ENCODE results near the gene RBFOX2. TPM values are rescaled to one million over a fixed set of nuclear protein-coding genes. Genes with fewer than 3 reads are reported as not detected.

RBFOX2 gene
- total and polyA plus RNA-seq, 2 experiments from 2014 or later = 88.8 to 131 TPM

DNA sequence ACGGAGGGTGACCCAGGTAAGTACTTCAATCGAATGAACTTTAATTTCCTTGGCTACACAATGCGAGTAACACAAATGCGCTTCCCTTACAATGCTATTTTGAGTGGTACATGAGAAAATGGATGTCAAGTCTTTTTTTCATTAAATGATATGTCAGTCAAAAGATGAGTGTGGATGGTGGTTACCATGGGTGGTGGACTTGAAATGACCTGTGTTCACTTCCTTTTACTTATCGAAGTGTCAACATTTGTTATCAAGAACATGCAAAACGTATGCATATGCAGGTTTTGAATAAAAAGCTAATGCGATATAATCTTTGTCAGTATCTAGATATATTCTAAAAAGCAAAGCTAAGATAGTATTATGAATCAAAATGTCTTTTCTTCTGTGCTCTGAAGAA, 319.7 kb downstream of the RBFOX2 start:
- Histone ChIP-seq H3K4me2 (no peak overlapping the region), H2AFZ (no peak overlapping the region), H3F3A (replicated peaks; ENCODE audit: low read depth) (no peaks in the 10 kb centered on the region), H3K4me3 (no peak overlapping the region), H3K27ac (ENCODE audit: low read depth) (no peak overlapping the region), H3K36me3 (ENCODE audit: insufficient read depth) (no peaks in the 10 kb centered on the region), H4K20me1 (replicated peaks; ENCODE audit: insufficient read depth) (no peaks in the 10 kb centered on the region), H3K9me2 (ENCODE audit: insufficient read depth) (no peaks in the 10 kb centered on the region), H3K4me1 (ENCODE audit: insufficient read depth) (no peaks in the 10 kb centered on the region), H3K27me3 (ENCODE audit: insufficient read depth) (no peaks in the 10 kb centered on the region), H3K79me2 (replicated peaks; ENCODE audit: insufficient read depth) (no peaks in the 10 kb centered on the region)
- Mint-ChIP-seq H3K27ac (no peak overlapping the region), H3K9me3 (no peaks in the 10 kb centered on the region), H3K27me3 (ENCODE audit: insufficient read depth, low read depth, poor library complexity) (peaks cover 2% of the 10 kb centered on the region), H3K36me3 (ENCODE audit: low read depth) (no peaks in the 10 kb centered on the region; the same call in 2 of the 3 replicates), H3K4me1 (no peaks in the 10 kb centered on the region), H3K4me3 (no peak overlapping the region)
- DNase-seq (ENCODE audit: low spot score) = no peak
- TF ChIP-seq POLR2AphosphoS5 (IDR thresholded peaks at IDR 0.05; ENCODE audit: low read depth) (no peak), REST (IDR thresholded peaks at IDR 0.05; ENCODE audit: unreplicated experiment) (no peak), STAT1 (IDR thresholded peaks at IDR 0.05; ENCODE audit: unreplicated experiment) (no peak), CTCF (conservative IDR thresholded peaks at IDR 0.05; ENCODE audit: low read depth in 2 of 2) (no peak)
- no peak for ATAC-seq

GRCh38 chr22:35708453-35708852, 320.2 kb downstream of the RBFOX2 start:
- H3K4me1 Mint-ChIP-seq = no peaks in the 10 kb centered on the region
- no peak overlapping the region for H3K4me3 Mint-ChIP-seq
- Histone ChIP-seq H3F3A (replicated peaks; ENCODE audit: low read depth) (no peaks in the 10 kb centered on the region), H3K4me3 (no peak overlapping the region), H3K36me3 (ENCODE audit: insufficient read depth) (no peaks in the 10 kb centered on the region), H3K79me2 (replicated peaks; ENCODE audit: insufficient read depth) (no peaks in the 10 kb centered on the region), H4K20me1 (replicated peaks; ENCODE audit: insufficient read depth) (no peaks in the 10 kb centered on the region), H3K4me1 (ENCODE audit: insufficient read depth) (no peaks in the 10 kb centered on the region), H3K27ac (ENCODE audit: low read depth) (no peak overlapping the region), H3K4me2 (no peak overlapping the region), H2AFZ (no peak overlapping the region), H3K27me3 (ENCODE audit: insufficient read depth) (no peaks in the 10 kb centered on the region), H3K9me2 (ENCODE audit: insufficient read depth) (no peaks in the 10 kb centered on the region)
- no peaks in the 10 kb centered on the region; the same call in 2 of the 3 replicates for H3K36me3 Mint-ChIP-seq (ENCODE audit: low read depth)
- no peak for DNase-seq (ENCODE audit: low spot score)
- H3K9me3 Mint-ChIP-seq = no peaks in the 10 kb centered on the region; the same call in 2 of the 3 replicates
- H3K27ac Mint-ChIP-seq = no peak overlapping the region
- no peak for TF ChIP-seq CTCF (conservative IDR thresholded peaks at IDR 0.05; ENCODE audit: low read depth in 2 of 2)
- TF ChIP-seq REST (IDR thresholded peaks at IDR 0.05; ENCODE audit: unreplicated experiment) = no peak
- TF ChIP-seq, protein P1, sequence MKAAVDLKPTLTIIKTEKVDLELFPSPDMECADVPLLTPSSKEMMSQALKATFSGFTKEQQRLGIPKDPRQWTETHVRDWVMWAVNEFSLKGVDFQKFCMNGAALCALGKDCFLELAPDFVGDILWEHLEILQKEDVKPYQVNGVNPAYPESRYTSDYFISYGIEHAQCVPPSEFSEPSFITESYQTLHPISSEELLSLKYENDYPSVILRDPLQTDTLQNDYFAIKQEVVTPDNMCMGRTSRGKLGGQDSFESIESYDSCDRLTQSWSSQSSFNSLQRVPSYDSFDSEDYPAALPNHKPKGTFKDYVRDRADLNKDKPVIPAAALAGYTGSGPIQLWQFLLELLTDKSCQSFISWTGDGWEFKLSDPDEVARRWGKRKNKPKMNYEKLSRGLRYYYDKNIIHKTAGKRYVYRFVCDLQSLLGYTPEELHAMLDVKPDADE (IDR thresholded peaks at IDR 0.05) = no peak
- no peak for TF ChIP-seq POLR2AphosphoS5 (IDR thresholded peaks at IDR 0.05; ENCODE audit: low read depth)
- no peak for TF ChIP-seq CREB1 (CRISPR knock-in tag; IDR thresholded peaks at IDR 0.05; ENCODE audit: low read depth)
- no peak for TF ChIP-seq STAT1 (IDR thresholded peaks at IDR 0.05; ENCODE audit: unreplicated experiment)
- H3K27me3 Mint-ChIP-seq (ENCODE audit: insufficient read depth, low read depth, poor library complexity) = peaks cover 2% of the 10 kb centered on the region
- no peak for ATAC-seq

Measured in GM23338 (cell line).